ENCODE results near the gene PLPP4. TPM values are rescaled to one million over a fixed set of nuclear protein-coding genes. Genes with fewer than 3 reads are reported as not detected.

PLPP4 gene
- total RNA-seq, 1 experiment from 2014 or later, result 10.7 TPM

GRCh38 chr10:120459185-120459584 is 2.2 kb downstream of the PLPP4 start:
- no peak overlapping the region for H3K9ac ChIP-seq (ENCODE audit: low read length)
- H3K36me3 ChIP-seq (ENCODE audit: low read depth, low read length), result no peaks in the 10 kb centered on the region
- ChIA-PET POLR2A (ENCODE audit: unreplicated experiment) (no interaction called here), CTCF (no interaction called here)
- no peaks in the 10 kb centered on the region for H3K27me3 ChIP-seq (ENCODE audit: low read length)
- ATAC-seq (no peak), DNase-seq (no peak)
- BruUV-seq (replicated peaks), result no TSS peak
- no peak for TF ChIP-seq EZH2phosphoT487 (IDR thresholded peaks at IDR 0.05; ENCODE audit: borderline replicate concordance, low read length)
- TF ChIP-seq, protein P1, sequence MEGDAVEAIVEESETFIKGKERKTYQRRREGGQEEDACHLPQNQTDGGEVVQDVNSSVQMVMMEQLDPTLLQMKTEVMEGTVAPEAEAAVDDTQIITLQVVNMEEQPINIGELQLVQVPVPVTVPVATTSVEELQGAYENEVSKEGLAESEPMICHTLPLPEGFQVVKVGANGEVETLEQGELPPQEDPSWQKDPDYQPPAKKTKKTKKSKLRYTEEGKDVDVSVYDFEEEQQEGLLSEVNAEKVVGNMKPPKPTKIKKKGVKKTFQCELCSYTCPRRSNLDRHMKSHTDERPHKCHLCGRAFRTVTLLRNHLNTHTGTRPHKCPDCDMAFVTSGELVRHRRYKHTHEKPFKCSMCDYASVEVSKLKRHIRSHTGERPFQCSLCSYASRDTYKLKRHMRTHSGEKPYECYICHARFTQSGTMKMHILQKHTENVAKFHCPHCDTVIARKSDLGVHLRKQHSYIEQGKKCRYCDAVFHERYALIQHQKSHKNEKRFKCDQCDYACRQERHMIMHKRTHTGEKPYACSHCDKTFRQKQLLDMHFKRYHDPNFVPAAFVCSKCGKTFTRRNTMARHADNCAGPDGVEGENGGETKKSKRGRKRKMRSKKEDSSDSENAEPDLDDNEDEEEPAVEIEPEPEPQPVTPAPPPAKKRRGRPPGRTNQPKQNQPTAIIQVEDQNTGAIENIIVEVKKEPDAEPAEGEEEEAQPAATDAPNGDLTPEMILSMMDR (conservative IDR thresholded peaks at IDR 0.05; ENCODE audit: low read depth, low read length), result no peak
- TF ChIP-seq EZH2 (IDR thresholded peaks at IDR 0.05; ENCODE audit: low read length, unreplicated experiment), result no peak
- no peak overlapping the region for H3K4me2 ChIP-seq (ENCODE audit: low read length)
- no peaks in the 10 kb centered on the region for H3K79me2 ChIP-seq (ENCODE audit: low read length)
- H4K20me1 ChIP-seq (ENCODE audit: low read length), result no peaks in the 10 kb centered on the region
- no peaks in the 10 kb centered on the region for H3K9me2 ChIP-seq (replicated peaks; ENCODE audit: low read length)
- H3K4me3 ChIP-seq (ENCODE audit: low read length), result no peak overlapping the region
- peaks cover 37% of the 10 kb centered on the region for H3K4me1 ChIP-seq (ENCODE audit: insufficient read depth, low read length)
- H3F3A ChIP-seq (ENCODE audit: low read length, unreplicated experiment), result no peaks in the 10 kb centered on the region
- no peaks in the 10 kb centered on the region for H3K9me3 ChIP-seq (ENCODE audit: low read length)
- H2AFZ ChIP-seq (ENCODE audit: low read length), result no peak overlapping the region
- intact Hi-C loops (cut with micrococcal nuclease), result no loop called here
- no peak overlapping the region for H3K27ac ChIP-seq (ENCODE audit: low read length)

DNA sequence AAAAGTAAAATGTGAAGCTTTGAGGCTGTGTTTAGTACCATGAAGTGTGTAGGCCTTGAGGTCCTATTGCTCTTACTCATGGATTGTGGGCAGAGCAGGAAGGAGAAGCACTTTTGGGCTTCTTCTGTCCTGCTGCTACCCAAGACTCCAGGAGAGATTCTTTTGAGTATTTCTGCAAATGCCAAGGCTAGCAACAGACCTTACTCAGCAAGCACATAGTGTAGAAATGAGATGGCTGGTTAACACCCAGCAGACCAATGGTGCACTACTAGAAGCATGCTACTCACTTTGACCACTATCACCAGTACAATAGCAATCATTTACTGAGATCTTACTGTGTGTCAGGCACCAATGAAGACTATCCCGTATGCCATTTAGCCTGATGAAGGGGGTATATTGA is 3.2 kb downstream of the PLPP4 start:
- CTCF ChIA-PET, result no interaction called here
- peaks cover 37% of the 10 kb centered on the region for H3K4me1 ChIP-seq (ENCODE audit: insufficient read depth, low read length)
- H3K79me2 ChIP-seq (ENCODE audit: low read length), result no peaks in the 10 kb centered on the region
- no peaks in the 10 kb centered on the region for H3F3A ChIP-seq (ENCODE audit: low read length, unreplicated experiment)
- H3K27ac ChIP-seq (ENCODE audit: low read length), result peak overlapping the region; percentile 72
- no TSS peak for BruUV-seq (replicated peaks)
- no peaks in the 10 kb centered on the region for H3K27me3 ChIP-seq (ENCODE audit: low read length)
- ATAC-seq (no peak), DNase-seq (no peak)
- H3K4me2 ChIP-seq (ENCODE audit: low read length), result peak overlapping the region; percentile 42
- H4K20me1 ChIP-seq (ENCODE audit: low read length), result no peaks in the 10 kb centered on the region
- no peak overlapping the region; the same call in 1 of the 2 replicates for H3K9ac ChIP-seq (ENCODE audit: low read length)
- no peaks in the 10 kb centered on the region for H3K36me3 ChIP-seq (ENCODE audit: low read depth, low read length)
- intact Hi-C loops (cut with micrococcal nuclease), result no loop called here
- no peak overlapping the region for H3K4me3 ChIP-seq (ENCODE audit: low read length)
- H3K9me2 ChIP-seq (replicated peaks; ENCODE audit: low read length), result no peaks in the 10 kb centered on the region
- POLR2A ChIA-PET (ENCODE audit: unreplicated experiment), result no interaction called here
- H3K9me3 ChIP-seq (ENCODE audit: low read length), result no peaks in the 10 kb centered on the region
- TF ChIP-seq, protein P1 (conservative IDR thresholded peaks at IDR 0.05; ENCODE audit: low read depth, low read length), result no peak
- TF ChIP-seq EZH2phosphoT487 (IDR thresholded peaks at IDR 0.05; ENCODE audit: borderline replicate concordance, low read length), result no peak
- no peak overlapping the region for H2AFZ ChIP-seq (ENCODE audit: low read length)

DNA sequence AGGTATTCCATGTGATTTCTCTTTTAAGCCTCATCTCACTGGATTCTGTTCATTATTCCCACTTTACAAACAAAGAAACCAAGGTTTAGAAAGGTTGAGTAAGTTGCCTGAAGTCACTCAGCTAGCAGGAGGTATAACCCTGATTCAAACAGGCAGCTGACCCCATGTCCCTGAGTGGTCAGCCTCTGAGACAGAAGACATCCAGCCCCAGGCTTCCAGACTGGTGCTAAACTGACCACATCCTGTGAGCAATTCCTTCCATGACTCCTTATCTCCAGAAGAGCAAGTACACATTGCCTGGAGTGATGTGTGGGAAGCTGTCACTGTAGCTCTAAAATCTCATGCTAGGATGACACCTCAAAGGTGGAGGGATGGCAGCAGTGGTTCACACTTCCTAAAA is 3.7 kb downstream of the PLPP4 start:
- Histone ChIP-seq H3F3A (ENCODE audit: low read length, unreplicated experiment) (no peaks in the 10 kb centered on the region), H3K36me3 (ENCODE audit: low read depth, low read length) (no peaks in the 10 kb centered on the region), H2AFZ (ENCODE audit: low read length) (no peak overlapping the region), H3K27me3 (ENCODE audit: low read length) (no peaks in the 10 kb centered on the region), H3K9ac (ENCODE audit: low read length) (no peak overlapping the region), H3K27ac (ENCODE audit: low read length) (peak overlapping the region; percentile 72), H4K20me1 (ENCODE audit: low read length) (no peaks in the 10 kb centered on the region), H3K4me1 (ENCODE audit: insufficient read depth, low read length) (peaks cover 37% of the 10 kb centered on the region), H3K79me2 (ENCODE audit: low read length) (no peaks in the 10 kb centered on the region), H3K4me2 (ENCODE audit: low read length) (peak overlapping the region; percentile 42), H3K9me2 (replicated peaks; ENCODE audit: low read length) (no peaks in the 10 kb centered on the region), H3K4me3 (ENCODE audit: low read length) (no peak overlapping the region), H3K9me3 (ENCODE audit: low read length) (no peaks in the 10 kb centered on the region)
- ATAC-seq (peak; percentile 78), DNase-seq (peak; percentile 90)
- intact Hi-C loops (cut with micrococcal nuclease), result no loop called here
- 0 out of 2 replicates have a peak, but pooled peaks have one; percentile 47 for TF ChIP-seq EZH2phosphoT487 (IDR thresholded peaks at IDR 0.05; ENCODE audit: borderline replicate concordance, low read length)
- TF ChIP-seq, protein P1 (conservative IDR thresholded peaks at IDR 0.05; ENCODE audit: low read depth, low read length), result no peak
- CTCF ChIA-PET, result no interaction called here
- BruUV-seq (replicated peaks), result no TSS peak
- POLR2A ChIA-PET (ENCODE audit: unreplicated experiment), result no interaction called here

Measured in PC-3 (cell line).